HG02763 (cell line): Measurements from ENCODE around the gene ATG9B.

ENCODE experiments used
- ATAC-seq: cut with Tn5 transposase; IDR thresholded peaks from one replicate; pipeline ENCODE4 v1.9.1; 2021; ENCODE audit warnings: mild to moderate bottlenecking, moderate library complexity; ENCODE audit not compliant: unreplicated experiment

ATG9B gene

DNA sequence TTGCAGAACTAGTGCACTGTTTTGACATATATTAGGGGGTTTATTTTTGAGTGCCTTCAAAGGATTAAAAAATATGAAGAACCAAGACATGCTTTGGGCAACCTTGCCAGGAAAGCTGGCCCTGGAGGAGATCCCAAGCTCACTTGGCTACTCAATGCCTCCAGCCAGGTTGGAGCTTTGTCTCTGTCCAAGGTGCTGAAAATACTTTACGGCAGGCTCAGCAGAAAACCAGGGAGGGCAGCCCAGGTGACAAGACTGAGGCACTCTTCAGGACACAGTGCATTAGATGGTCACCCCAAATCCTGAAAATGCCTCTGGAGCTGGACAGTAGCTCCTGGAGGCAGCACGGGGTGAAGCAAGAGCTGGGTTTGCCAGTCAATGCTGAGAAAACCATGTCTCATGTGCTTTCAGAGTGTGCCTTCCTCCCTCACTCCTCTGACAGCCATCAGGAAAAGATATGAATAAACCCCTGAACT is 40.4 kb downstream of the ATG9B start:
- ATAC-seq: no peak

DNA sequence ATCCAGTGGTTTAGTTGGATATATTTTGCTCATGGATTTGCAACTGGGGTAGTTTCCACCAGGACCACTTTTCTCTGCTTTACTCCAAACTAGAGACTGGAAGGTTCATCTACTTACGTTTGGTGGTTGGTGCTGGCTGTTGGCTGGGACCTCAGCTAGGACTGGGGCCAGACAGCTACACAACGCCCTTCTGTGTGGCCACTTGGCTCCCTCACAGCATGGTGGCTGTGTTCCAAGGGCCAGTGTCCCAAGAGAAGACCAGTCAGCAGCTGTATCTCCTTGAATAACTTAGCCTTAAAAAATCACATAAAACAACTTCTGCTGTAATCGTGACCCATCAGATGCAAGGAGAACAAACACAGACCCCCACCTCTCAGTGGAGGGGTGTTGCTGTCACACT is 41.9 kb downstream of the ATG9B start:
- no peak for ATAC-seq

- ATAC-seq: no peak
Measured at GRCh38 chr7:150981644-150982043, 42.6 kb downstream of the ATG9B start.

DNA sequence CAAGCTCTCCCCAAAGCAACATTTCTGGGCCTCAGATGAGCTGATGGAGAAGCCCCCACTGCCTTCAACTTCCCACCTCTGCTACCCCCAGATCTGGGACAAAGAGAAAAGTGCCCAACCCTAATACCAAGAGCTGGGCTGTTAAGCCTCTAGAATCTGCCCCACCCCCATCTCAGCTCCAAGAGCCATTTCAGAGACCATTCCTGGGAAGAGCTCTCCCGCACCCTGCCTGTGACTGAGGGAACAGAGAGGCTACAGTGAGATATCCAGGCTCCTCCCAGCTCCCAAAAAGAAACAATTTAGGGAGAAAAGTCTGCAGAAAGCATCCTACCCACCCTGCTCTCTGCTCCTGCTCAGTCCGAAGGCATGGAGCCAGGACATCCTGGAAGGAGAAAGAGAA is 43.6 kb downstream of the ATG9B start:
- ATAC-seq: no peak

- no peak for ATAC-seq
Measured at GRCh38 chr7:150979713-150980390, 44.4 kb downstream of the ATG9B start.

- no peak for ATAC-seq
Measured at GRCh38 chr7:150978126-150978789, 46.0 kb downstream of the ATG9B start, which contains the start of gene KCNH2. TSS of gene KCNH2 (minus strand) at chr7:150978321. CDS start at chr7:150977913, 408 bp downstream.

DNA sequence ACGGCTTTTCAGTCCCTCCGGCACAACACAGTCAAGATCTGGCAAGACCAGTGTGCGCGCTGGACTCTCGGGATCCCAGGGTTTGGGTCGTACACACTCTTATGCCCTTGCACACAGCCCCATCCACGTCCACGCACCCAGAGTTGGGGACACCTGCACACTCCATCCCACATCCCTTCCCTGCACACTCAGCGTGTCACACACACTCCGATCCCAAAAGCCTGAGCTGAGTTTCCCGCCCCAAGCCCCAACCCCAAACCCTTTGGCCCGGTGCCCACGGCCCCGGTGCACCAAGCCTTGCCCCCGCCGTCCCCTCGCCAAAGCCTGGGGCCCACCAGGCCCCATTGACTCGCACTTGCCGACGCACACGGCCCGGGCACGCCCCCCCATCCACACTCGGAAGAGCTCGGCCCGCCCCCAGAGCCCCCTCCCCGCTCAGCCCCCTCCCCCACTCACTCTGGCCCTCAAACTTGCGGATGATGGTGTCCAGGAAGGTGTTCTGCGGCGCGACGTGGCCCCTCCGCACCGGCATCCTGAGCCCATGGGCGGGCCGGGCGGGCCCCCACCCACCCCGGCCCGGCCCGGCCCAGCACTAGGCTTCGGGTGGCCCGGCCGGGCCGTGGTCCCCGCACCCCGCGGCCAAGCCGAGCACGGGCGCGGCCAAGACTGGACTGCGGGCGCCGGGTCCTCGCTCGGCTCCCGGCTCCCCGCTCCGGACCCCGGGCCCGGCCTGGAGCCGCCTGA is 46.7 kb downstream of the ATG9B start:
- no peak for ATAC-seq

GRCh38 chr7:150976529-150977381 is 47.5 kb downstream of the ATG9B start:
- no peak for ATAC-seq

- ATAC-seq: no peak
Measured at GRCh38 chr7:150975536-150976319, 48.6 kb downstream of the ATG9B start.

DNA sequence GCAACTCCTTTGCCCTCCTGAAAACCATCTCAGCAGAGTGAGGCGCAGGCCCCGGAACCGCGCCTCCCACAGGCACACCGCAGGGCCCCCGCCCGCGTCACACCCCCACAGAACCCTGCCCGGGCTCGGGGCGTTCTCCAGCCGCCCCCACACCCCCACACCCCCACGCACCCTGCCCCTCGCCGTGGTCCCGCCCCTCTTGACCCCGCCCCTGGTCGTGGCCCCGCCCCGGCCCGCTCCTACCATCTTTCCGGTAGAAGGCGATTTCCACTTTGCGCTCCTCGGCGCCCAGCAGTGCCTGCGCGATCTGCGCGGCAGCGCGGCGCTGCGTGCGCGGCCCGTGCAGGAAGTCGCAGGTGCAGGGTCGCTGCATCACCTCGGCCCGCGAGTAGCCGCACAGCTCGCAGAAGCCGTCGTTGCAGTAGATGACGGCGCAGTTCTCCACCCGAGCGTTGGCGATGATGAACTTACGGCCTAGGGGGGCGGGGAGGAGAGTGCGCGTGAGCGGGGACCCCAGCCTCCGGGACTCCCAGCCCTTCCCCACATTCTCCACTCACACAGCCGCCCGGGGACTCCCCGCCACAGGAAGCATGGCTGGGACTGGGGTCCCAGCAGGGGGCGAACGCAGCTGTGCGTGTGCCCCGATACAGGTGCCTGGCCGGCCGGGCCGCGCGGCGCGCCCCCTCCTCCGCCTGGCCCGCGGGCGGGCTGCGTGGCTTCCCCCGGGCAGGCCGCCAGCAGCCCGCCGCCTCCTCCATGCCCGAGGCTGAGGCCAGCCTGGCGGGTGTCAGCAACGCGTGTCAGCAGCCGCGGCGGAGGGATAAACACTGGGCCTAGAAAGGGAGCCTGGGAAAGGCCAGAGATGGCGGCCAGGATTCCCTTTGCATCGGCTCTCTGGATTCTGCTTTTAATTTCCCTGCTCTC is 49.6 kb downstream of the ATG9B start:
- peak; percentile 56 for ATAC-seq

DNA sequence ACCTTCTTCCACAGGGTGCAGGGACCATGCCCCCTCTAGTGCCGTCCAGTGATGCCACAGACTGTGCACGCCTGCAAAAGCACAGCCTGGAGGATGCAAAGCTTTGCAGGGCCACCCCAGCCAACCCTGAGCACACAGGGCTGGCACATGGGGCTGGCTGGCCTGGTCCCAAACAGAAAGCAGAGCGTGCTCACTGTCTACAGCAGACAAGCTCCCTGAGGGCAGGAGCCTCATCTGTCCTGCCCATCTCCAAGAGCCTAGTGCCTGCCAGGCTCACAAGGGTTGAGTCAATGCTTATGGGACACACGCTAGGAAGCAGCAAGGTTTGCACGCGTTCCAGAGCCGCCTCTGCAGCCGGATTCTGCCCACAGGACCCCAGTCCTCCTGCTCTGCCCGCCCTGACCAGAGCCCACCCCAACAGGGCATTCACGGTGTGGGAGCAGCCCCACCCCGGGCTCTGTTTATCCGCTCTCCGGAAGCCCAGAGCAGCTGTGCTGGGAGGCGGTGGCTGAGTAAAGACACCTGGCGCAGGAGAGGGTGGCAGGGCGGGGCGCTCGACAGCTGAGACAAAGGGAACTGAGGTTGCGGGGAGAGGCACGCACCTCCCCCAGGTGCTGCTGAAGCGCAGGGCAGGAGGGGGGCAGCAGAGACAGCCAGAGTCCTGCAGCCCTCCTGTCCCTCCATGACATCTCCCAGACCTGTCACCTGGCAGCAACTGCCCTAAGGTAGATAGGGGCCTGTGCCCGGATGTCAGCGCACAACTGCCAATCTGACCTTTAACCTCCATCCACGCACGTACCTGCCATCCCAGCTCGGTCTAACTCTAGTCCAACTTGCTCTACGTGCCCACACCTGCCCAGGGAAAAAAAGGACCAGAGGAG is 50.5 kb downstream of the ATG9B start:
- no peak for ATAC-seq

GRCh38 chr7:150972741-150973140 is 51.6 kb downstream of the ATG9B start:
- ATAC-seq: no peak

GRCh38 chr7:150972023-150972468 is 52.2 kb downstream of the ATG9B start:
- no peak for ATAC-seq

DNA sequence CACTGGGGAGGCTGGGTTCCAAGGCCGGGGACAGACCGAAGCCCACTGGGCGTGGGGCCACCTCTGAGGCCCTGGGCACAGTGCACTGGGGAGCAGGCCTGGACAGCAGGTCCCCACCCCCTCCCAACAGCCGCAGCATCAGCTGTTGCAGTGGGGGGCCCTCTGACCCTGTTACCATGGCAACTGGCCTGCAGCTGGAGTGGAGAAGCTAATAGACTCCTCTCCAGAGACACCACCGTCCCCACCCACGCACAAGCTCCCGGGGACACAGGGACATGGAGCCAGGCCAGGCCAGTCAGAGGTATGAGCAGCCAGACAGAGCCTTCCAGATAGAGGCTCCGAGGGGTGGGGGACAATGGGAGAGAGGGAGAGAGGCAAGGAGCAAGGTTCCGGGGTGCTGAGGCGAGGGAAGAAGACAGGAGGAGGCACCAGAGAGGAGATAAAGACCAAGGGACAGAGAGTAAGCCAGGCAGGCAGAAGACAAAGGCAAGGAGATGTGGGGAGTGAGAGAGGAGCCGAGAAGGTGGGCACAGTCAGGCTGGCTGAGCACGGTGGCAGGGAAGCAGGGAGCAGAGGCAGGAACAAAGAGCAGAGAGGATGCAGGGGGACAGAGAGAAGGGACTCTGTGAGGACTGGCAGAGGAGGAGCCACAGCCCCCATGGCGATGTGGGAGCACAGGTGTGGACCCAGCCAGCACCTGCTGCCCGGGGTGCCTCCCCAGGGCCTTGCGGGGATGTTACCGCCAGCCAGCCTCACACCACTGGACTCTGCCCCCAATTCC is 52.9 kb downstream of the ATG9B start:
- no peak for ATAC-seq

GRCh38 chr7:150970424-150970823 is 53.9 kb downstream of the ATG9B start:
- no peak for ATAC-seq

GRCh38 chr7:150969475-150969874 is 54.8 kb downstream of the ATG9B start:
- ATAC-seq: no peak

GRCh38 chr7:150968734-150969372 is 55.4 kb downstream of the ATG9B start:
- ATAC-seq: no peak
